Motor neuron (in vitro differentiated cells): ENCODE results near the gene CAMK2A. TPM values are rescaled to one million over a fixed set of nuclear protein-coding genes. Genes with fewer than 3 reads are reported as not detected.

Experiments
- ATAC-seq, 8 experiments: fragments of 200-7000 bp; cut with Tn5 transposase; replicated peaks in 6 of 8; 2 replicates each; pipeline ENCODE4 v1.8.0; 2021; ENCODE audit warnings: mild to moderate bottlenecking in 8 of 8, moderate library complexity in 8 of 8
- H3K27ac ChIP-seq, 2 donors: fragments of 250-450 bp; sonication (Bioruptor Pico); 2 replicates each; pipeline ENCODE4 v1.9.0; 2021; ENCODE audit warnings: antibody characterized with exemption in 2 of 2, mild to moderate bottlenecking in 2 of 2, moderate library complexity in 1 of 2
- H3K4me1 ChIP-seq, 2 donors: fragments of 250-450 bp; sonication (Bioruptor Pico); replicated peaks in 1 of 2; 2 replicates each; pipeline ENCODE4 v1.6.1; 2021; ENCODE audit warnings: antibody characterized with exemption in 2 of 2, mild to moderate bottlenecking in 2 of 2, moderate library complexity in 1 of 2
- H3K4me3 ChIP-seq, 5 donors: fragments of 250-450 bp; sonication (Bioruptor Pico); 2 replicates each; pipeline ENCODE4 v1.9.0; 2021; ENCODE audit warnings: antibody characterized with exemption in 5 of 5, mild to moderate bottlenecking in 5 of 5, moderate library complexity in 4 of 5
- WGBS, 10 experiments: fragments of 450-650 bp; shearing (Covaris generic); methylation state at CpG; one replicate each; pipeline ENCODE4 v1.0.0; 2022; 5-methylcytosine and 5-hydroxymethylcytosine counted together
- in situ Hi-C, 9 experiments: fragments of 400-800 bp; cut with MboI; loops; one replicate each; pipeline ENCODE4 v1.15.0; 2021; ENCODE audit warnings: low sequenced_read_pairs in 9 of 9, low pct_unique_long_range_greater_than_20kb in 2 of 9; ENCODE audit not compliant: unreplicated experiment in 9 of 9
- total RNA-seq, 8 experiments: library from RNA; unstranded; fragments of 300-600 nt; gene quantifications; 2 replicates each; pipeline versions ENCODE4 v1.2.3 to v1.2.4, GENCODE V29; 2022

CAMK2A gene
- total RNA-seq, 8 experiments from 2014 or later, result 0.13 to 5.6 (median 2.7) TPM

- Histone ChIP-seq H3K27ac (no peak overlapping the region), H3K4me1 (peaks cover 4 to 6% of the 10 kb centered on the region in 2 donors), H3K4me3 (no peak overlapping the region)
- 0 to 100% (median 70%) methylated on average over 1 to 3 of the region's 10 CpGs; no CpG with 5 or more reads in 4 of the 10 experiments for WGBS, 10 experiments
- peak in 3 of 8 experiments; percentile 25 to 68 (median 42) for ATAC-seq
- in situ Hi-C loops, result loop anchor here in 2 of 9 experiments (5.0 to 25.0 kb wide), 3 partner anchors 54 to 379 kb away; no protein-coding TSS in a partner anchor
Measured at GRCh38 chr5:150215979-150216944, 73.3 kb downstream of the CAMK2A start.

- 0 to 92% (median 75%) methylated on average over 1 to 5 of the region's 7 CpGs; no CpG with 5 or more reads in 5 of the 10 experiments for WGBS, 10 experiments
- Histone ChIP-seq H3K4me1 (peaks cover 9 to 14% of the 10 kb centered on the region in 2 donors), H3K27ac (no peak overlapping the region), H3K4me3 (no peak overlapping the region)
- ATAC-seq, result peak in 1 of 8 experiments; percentile 22
- in situ Hi-C loops, result loop anchor here in 1 of 9 experiments (10.0 to 25.0 kb wide), 2 partner anchors 89 to 377 kb away; no protein-coding TSS in a partner anchor
Measured at GRCh38 chr5:150214289-150214688, 75.3 kb downstream of the CAMK2A start.

- ATAC-seq, result peak in 1 of 8 experiments; percentile 2
- H3K4me1 ChIP-seq, result peaks cover 9 to 16% of the 10 kb centered on the region in 2 donors
- no peak overlapping the region for H3K4me3 ChIP-seq
- 0 to 83% (median 53%) methylated on average over 1 to 4 of the region's 6 CpGs; no CpG with 5 or more reads in 4 of the 10 experiments for WGBS, 10 experiments
- in situ Hi-C loops, result loop anchor here in 1 of 9 experiments (10.0 to 25.0 kb wide), 2 partner anchors 89 to 376 kb away; no protein-coding TSS in a partner anchor
- no peak overlapping the region for H3K27ac ChIP-seq
Measured at GRCh38 chr5:150213530-150213929, 76.0 kb downstream of the CAMK2A start.

- H3K4me1 ChIP-seq, result peaks cover 9 to 16% of the 10 kb centered on the region in 2 donors
- H3K4me3 ChIP-seq, result no peak overlapping the region
- ATAC-seq, result peak in 7 of 8 experiments; percentile 4 to 78 (median 63)
- in situ Hi-C loops, result loop anchor here in 1 of 9 experiments (10.0 to 25.0 kb wide), 2 partner anchors 87 to 374 kb away; no protein-coding TSS in a partner anchor
- 20 to 100% (median 53%) methylated on average over 1 to 4 of the region's 15 CpGs; no CpG with 5 or more reads in 4 of the 10 experiments for WGBS, 10 experiments
- H3K27ac ChIP-seq, result no peak overlapping the region
Measured at GRCh38 chr5:150211156-150212030, 78.2 kb downstream of the CAMK2A start.

- peak in 1 of 8 experiments; percentile 8 for ATAC-seq
- H3K4me1 ChIP-seq, result peaks cover 9 to 16% of the 10 kb centered on the region in 2 donors
- no peak overlapping the region for H3K4me3 ChIP-seq
- WGBS, 10 experiments, result 85% methylated on average over 2 of the region's 6 CpGs; no CpG with 5 or more reads in 9 of the 10 experiments
- H3K27ac ChIP-seq, result no peak overlapping the region
- in situ Hi-C loops, result loop anchor here in 1 of 9 experiments (10.0 to 25.0 kb wide), 2 partner anchors 86 to 373 kb away; no protein-coding TSS in a partner anchor
Measured at GRCh38 chr5:150210644-150211043, 78.9 kb downstream of the CAMK2A start.

- H3K4me1 ChIP-seq, result peaks cover 9 to 19% of the 10 kb centered on the region in 2 donors
- no peak for ATAC-seq
- no peak overlapping the region for H3K27ac ChIP-seq
- 83 to 90% (median 89%) methylated on average over 1 to 18 of the region's 21 CpGs; no CpG with 5 or more reads in 6 of the 10 experiments for WGBS, 10 experiments
- H3K4me3 ChIP-seq, result no peak overlapping the region
- in situ Hi-C loops, result loop anchor here in 1 of 9 experiments (25.0 kb wide), 1 partner anchor 372 kb away; no protein-coding TSS in a partner anchor
Measured at GRCh38 chr5:150209099-150209635, 80.4 kb downstream of the CAMK2A start.

- peaks cover 9 to 22% of the 10 kb centered on the region in 2 donors for H3K4me1 ChIP-seq
- 61 to 100% (median 75%) methylated on average over 1 to 11 of the region's 19 CpGs; no CpG with 5 or more reads in 1 of the 10 experiments for WGBS, 10 experiments
- H3K27ac ChIP-seq, result no peak overlapping the region
- in situ Hi-C loops, result loop anchor here in 1 of 9 experiments (25.0 kb wide), 1 partner anchor 371 kb away; no protein-coding TSS in a partner anchor
- H3K4me3 ChIP-seq, result no peak overlapping the region
- ATAC-seq, result peak in 3 of 8 experiments; percentile 15 to 74 (median 30)
Measured at GRCh38 chr5:150208187-150209098, 81.1 kb downstream of the CAMK2A start.

- WGBS, 10 experiments, result 67 to 88% (median 82%) methylated on average over 2 to 6 of the region's 6 CpGs; no CpG with 5 or more reads in 6 of the 10 experiments
- no peak overlapping the region for H3K27ac ChIP-seq
- no peak for ATAC-seq
- H3K4me3 ChIP-seq, result no peak overlapping the region
- in situ Hi-C loops, result loop anchor here in 1 of 9 experiments (25.0 kb wide), 1 partner anchor 369 kb away; no protein-coding TSS in a partner anchor
- H3K4me1 ChIP-seq, result peaks cover 9 to 21% of the 10 kb centered on the region in 2 donors
Measured at GRCh38 chr5:150206779-150207115, 82.8 kb downstream of the CAMK2A start.

GRCh38 chr5:150206098-150206778, 83.3 kb downstream of the CAMK2A start:
- Histone ChIP-seq H3K4me3 (no peak overlapping the region), H3K27ac (no peak overlapping the region), H3K4me1 (peaks cover 5 to 15% of the 10 kb centered on the region in 2 donors)
- in situ Hi-C loops, result loop anchor here in 1 of 9 experiments (25.0 kb wide), 1 partner anchor 369 kb away; no protein-coding TSS in a partner anchor
- 60 to 100% (median 70%) methylated on average over 1 to 3 of the region's 6 CpGs; no CpG with 5 or more reads in 6 of the 10 experiments for WGBS, 10 experiments
- peak in 1 of 8 experiments; percentile 62 for ATAC-seq

GRCh38 chr5:150204590-150204960, 85.0 kb downstream of the CAMK2A start:
- Histone ChIP-seq H3K27ac (no peak overlapping the region), H3K4me3 (no peak overlapping the region), H3K4me1 (peaks cover 0 to 8% of the 10 kb centered on the region in 2 donors)
- in situ Hi-C loops, result loop anchor here in 1 of 9 experiments (25.0 kb wide), 1 partner anchor 367 kb away; no protein-coding TSS in a partner anchor
- WGBS, 10 experiments, result 80% methylated on average over 3 of the region's 13 CpGs; no CpG with 5 or more reads in 9 of the 10 experiments
- ATAC-seq, result no peak
